ENCODE data around the gene FAM186B. TPM values are rescaled to one million over a fixed set of nuclear protein-coding genes. Genes with fewer than 3 reads are reported as not detected.

FAM186B gene
- total and polyA plus RNA-seq, 5 donors from 2014 or later: 0.14 TPM; not detected in 4

DNA sequence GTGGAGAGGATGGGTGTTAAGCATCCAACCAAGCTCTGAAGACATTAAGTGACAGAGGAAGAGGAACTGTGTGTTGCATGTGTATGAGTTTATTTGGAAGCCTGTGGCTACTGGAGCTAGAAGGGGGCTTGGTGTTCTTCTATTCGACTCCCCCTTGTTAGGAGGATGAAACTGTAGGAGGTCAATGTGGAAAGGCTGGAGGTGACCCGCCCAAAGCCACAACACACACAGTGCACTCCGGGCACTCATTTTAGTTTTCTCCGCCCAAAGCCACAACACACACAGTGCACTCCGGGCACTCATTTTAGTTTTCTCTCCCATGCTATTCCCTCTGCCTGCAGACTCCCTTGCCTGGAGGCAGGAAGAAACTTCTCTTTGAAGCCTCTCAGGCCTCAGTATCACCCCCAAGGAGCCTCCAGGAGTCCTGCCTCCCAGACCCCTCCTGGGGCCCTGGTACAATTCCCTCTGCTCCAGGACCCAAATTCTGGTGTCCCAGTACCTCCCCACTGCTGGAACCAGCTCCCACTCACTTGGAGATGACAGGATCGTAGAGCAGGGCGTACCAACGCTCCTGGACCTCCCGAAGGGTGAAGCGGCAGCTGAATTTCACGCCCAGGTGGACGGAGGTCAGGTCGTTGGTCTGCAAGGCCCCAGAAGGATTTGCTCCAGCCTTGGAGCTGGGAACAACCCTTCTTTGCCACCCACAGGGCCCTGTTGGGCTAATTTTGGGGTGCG lies 41.3 kb downstream of the FAM186B start:
- Mint-ChIP-seq H3K4me3 (peak overlapping the region in 3 of 4 donors; percentile 46 to 82 (median 75)), H3K27me3 (no peaks in the 10 kb centered on the region), H3K4me1 (peaks cover 12 to 56% (median 33%) of the 10 kb centered on the region in 4 donors), H3K36me3 (peaks cover 27% of the 10 kb centered on the region), H3K9me3 (no peaks in the 10 kb centered on the region), H3K27ac (peak overlapping the region in 2 of 3 donors; percentile 29 to 76)
- Histone ChIP-seq H3K4me1 (ENCODE audit: control insufficient read depth, insufficient read depth, low read length, poor library complexity, severe bottlenecking) (peaks cover 44% of the 10 kb centered on the region), H3K27me3 (ENCODE audit: control insufficient read depth, insufficient read depth, low read length) (no peaks in the 10 kb centered on the region), H3K27ac (ENCODE audit: insufficient read depth, low read length, poor library complexity, severe bottlenecking) (no peak overlapping the region), H3K9me3 (ENCODE audit: control insufficient read depth in 2 of 2, low read length in 2 of 2) (no peaks in the 10 kb centered on the region), H3K36me3 (ENCODE audit: control insufficient read depth, insufficient read depth, low read length) (peaks cover 54% of the 10 kb centered on the region), H3K4me3 (ENCODE audit: low read depth, low read length) (no peak overlapping the region)
- no peak for ATAC-seq (ENCODE audit: low read depth in 2 of 2)
- no peak for DNase-seq

DNA sequence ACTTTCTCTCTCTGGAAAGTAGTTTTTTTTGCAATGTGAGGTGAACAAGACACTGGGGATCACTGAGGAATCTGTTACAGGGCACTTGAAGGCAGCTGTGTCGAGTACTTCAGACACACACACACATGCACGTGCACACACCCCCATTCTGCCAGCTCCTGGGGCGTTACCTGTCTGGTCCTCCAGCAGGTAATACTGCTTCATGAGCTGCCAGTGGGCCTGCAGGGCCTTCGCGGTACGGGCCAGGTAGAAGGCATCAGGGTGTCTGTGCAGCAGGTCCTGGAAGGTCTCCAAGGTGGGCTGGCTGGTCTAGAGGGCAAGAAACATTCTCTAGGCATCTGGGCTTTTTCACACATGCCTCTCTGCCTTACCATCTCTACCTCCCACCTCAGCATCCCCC lies 42.6 kb downstream of the FAM186B start:
- Mint-ChIP-seq H3K4me1 (peaks cover 7 to 44% (median 23%) of the 10 kb centered on the region in 4 donors), H3K36me3 (peaks cover 31% of the 10 kb centered on the region), H3K27ac (no peak overlapping the region), H3K4me3 (peak overlapping the region in 2 of 4 donors; percentile 63 to 82), H3K9me3 (no peaks in the 10 kb centered on the region), H3K27me3 (no peaks in the 10 kb centered on the region)
- no peak for DNase-seq
- Histone ChIP-seq H3K27ac (ENCODE audit: insufficient read depth, low read length, poor library complexity, severe bottlenecking) (no peak overlapping the region), H3K36me3 (ENCODE audit: control insufficient read depth, insufficient read depth, low read length) (peaks cover 66% of the 10 kb centered on the region), H3K4me3 (ENCODE audit: low read depth, low read length) (no peak overlapping the region), H3K27me3 (ENCODE audit: control insufficient read depth, insufficient read depth, low read length) (no peaks in the 10 kb centered on the region), H3K9me3 (ENCODE audit: control insufficient read depth in 2 of 2, low read length in 2 of 2) (no peaks in the 10 kb centered on the region), H3K4me1 (ENCODE audit: control insufficient read depth, insufficient read depth, low read length, poor library complexity, severe bottlenecking) (peaks cover 35% of the 10 kb centered on the region)
- no peak for ATAC-seq (ENCODE audit: low read depth in 2 of 2)

DNA sequence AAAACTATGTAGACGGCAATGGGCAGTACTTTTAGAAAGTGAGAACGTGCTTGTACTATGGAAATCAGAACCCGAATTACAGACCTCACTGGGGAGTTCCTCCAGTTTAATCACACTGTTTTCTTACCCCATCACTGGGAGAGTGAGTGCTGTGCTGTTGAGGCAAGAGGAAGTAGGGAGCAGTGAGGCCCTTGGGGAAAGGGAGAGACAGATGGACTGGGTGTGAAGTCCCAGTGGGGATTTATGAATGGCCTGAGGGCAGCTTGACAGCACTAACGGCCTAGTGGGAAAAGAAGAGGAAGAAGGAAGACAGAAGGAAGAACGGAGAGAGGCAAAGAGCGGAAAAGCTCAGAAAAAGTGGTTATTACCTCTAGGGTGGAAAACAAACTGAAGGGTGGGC lies 43.2 kb downstream of the FAM186B start:
- Mint-ChIP-seq H3K9me3 (no peaks in the 10 kb centered on the region), H3K27ac (peak overlapping the region in 1 of 3 donors; percentile 50), H3K4me3 (peak overlapping the region in 1 of 4 donors; percentile 66), H3K4me1 (peaks cover 5 to 39% (median 19%) of the 10 kb centered on the region in 4 donors), H3K36me3 (peaks cover 31% of the 10 kb centered on the region), H3K27me3 (no peaks in the 10 kb centered on the region)
- DNase-seq: no peak
- H3K4me3 ChIP-seq (ENCODE audit: low read depth, low read length): no peak overlapping the region
- no peak overlapping the region for H3K27ac ChIP-seq (ENCODE audit: insufficient read depth, low read length, poor library complexity, severe bottlenecking)
- H3K9me3 ChIP-seq (ENCODE audit: control insufficient read depth in 2 of 2, low read length in 2 of 2): no peaks in the 10 kb centered on the region
- no peaks in the 10 kb centered on the region for H3K27me3 ChIP-seq (ENCODE audit: control insufficient read depth, insufficient read depth, low read length)
- peaks cover 69% of the 10 kb centered on the region for H3K36me3 ChIP-seq (ENCODE audit: control insufficient read depth, insufficient read depth, low read length)
- peaks cover 30% of the 10 kb centered on the region for H3K4me1 ChIP-seq (ENCODE audit: control insufficient read depth, insufficient read depth, low read length, poor library complexity, severe bottlenecking)
- no peak for ATAC-seq (ENCODE audit: low read depth in 2 of 2)

DNA sequence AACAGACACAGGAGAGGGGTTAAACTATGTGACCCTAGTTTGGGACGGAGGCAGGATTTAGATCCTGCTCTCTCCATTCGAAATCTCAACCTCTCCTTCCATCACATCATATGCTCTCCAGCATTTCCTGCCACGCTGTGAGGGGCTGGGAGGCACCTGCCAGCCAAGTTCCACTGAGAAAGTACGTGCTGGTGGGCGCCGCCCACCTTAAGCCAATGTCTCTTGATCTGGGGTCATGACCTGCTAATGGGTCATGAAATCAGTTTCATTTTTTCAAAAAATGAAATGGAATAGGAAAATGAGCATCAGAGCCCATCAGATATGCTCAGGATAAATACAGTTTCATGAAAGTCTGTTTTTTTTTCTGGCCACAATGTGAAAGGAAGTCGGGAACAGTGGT lies 44.7 kb downstream of the FAM186B start:
- no peak overlapping the region for H3K4me3 ChIP-seq (ENCODE audit: low read depth, low read length)
- peaks cover 77% of the 10 kb centered on the region for H3K36me3 ChIP-seq (ENCODE audit: control insufficient read depth, insufficient read depth, low read length)
- DNase-seq: no peak
- Mint-ChIP-seq H3K9me3 (no peaks in the 10 kb centered on the region), H3K4me1 (peaks cover 5 to 31% (median 18%) of the 10 kb centered on the region in 4 donors), H3K27ac (peak overlapping the region in 1 of 3 donors; percentile 8), H3K36me3 (peaks cover 35% of the 10 kb centered on the region), H3K27me3 (no peaks in the 10 kb centered on the region), H3K4me3 (no peak overlapping the region)
- no peak for ATAC-seq (ENCODE audit: low read depth in 2 of 2)
- no peak overlapping the region for H3K27ac ChIP-seq (ENCODE audit: insufficient read depth, low read length, poor library complexity, severe bottlenecking)
- no peaks in the 10 kb centered on the region for H3K27me3 ChIP-seq (ENCODE audit: control insufficient read depth, insufficient read depth, low read length)
- H3K4me1 ChIP-seq (ENCODE audit: control insufficient read depth, insufficient read depth, low read length, poor library complexity, severe bottlenecking): peaks cover 16% of the 10 kb centered on the region
- H3K9me3 ChIP-seq (ENCODE audit: control insufficient read depth in 2 of 2, low read length in 2 of 2): no peaks in the 10 kb centered on the region

DNA sequence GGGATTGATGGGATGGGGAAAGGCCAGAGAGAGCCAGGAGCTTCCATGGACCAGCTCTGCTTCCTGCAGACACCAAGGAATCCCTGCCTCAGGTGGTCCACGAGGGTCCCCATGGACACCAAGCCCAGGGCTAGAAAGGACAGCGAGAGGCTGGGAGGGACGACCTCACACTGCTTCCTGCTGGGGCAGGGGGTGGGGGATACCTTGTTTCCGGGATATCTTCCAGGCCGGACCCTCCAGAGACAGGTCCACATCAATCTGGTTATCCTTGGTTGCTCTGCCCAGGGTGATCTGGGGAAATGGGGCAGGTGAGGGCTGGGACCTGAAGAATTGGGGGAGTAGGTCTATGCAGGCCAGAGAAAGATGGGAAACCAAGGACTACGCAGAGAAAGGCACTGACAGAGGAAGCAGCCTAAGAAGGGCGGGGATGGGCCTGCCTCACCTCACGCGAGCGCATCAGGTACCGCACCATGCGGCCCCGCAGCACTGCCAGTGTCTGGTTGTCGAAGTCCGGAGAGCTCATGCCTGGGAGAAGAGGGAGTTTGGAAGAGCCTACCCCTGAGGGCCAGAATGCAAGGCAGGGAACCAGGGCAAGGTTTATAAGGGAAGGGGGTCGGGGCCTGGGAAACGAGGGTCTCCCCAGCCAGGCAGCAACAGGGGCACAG lies 46.3 kb downstream of the FAM186B start:
- Histone ChIP-seq H3K27ac (ENCODE audit: insufficient read depth, low read length, poor library complexity, severe bottlenecking) (no peak overlapping the region), H3K9me3 (ENCODE audit: control insufficient read depth in 2 of 2, low read length in 2 of 2) (no peaks in the 10 kb centered on the region), H3K4me1 (ENCODE audit: control insufficient read depth, insufficient read depth, low read length, poor library complexity, severe bottlenecking) (peaks cover 1% of the 10 kb centered on the region), H3K36me3 (ENCODE audit: control insufficient read depth, insufficient read depth, low read length) (peaks cover 73% of the 10 kb centered on the region), H3K4me3 (ENCODE audit: low read depth, low read length) (no peak overlapping the region), H3K27me3 (ENCODE audit: control insufficient read depth, insufficient read depth, low read length) (no peaks in the 10 kb centered on the region)
- DNase-seq: no peak
- Mint-ChIP-seq H3K36me3 (peaks cover 35% of the 10 kb centered on the region), H3K4me3 (no peak overlapping the region), H3K4me1 (peaks cover 5 to 18% (median 10%) of the 10 kb centered on the region in 4 donors), H3K27ac (peak overlapping the region in 1 of 3 donors; percentile 7), H3K9me3 (no peaks in the 10 kb centered on the region), H3K27me3 (no peaks in the 10 kb centered on the region)
- no peak for ATAC-seq (ENCODE audit: low read depth in 2 of 2)

DNA sequence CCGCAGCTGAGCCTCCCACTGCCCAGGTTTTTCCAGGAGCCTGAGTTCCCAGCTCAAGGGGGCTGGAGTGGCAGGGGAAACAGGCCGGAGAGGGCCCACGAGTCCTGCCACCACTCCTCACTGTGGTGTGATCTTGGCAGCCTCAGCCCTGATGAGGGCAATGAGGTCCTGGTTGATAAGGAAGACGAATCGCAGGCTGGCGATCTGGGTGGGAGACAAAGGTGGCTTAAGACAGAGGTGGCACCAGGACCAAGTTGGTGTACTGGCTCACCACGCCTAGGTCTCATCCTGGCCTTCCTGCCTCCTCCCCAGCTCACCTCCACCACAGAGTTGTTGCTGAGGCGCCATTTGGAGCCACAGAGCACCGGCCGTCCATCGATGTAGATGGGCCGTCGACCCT lies 46.9 kb downstream of the FAM186B start:
- H3K4me3 Mint-ChIP-seq: no peak overlapping the region
- no peak for DNase-seq
- no peak overlapping the region for H3K27ac Mint-ChIP-seq
- Histone ChIP-seq H3K27me3 (ENCODE audit: control insufficient read depth, insufficient read depth, low read length) (no peaks in the 10 kb centered on the region), H3K4me1 (ENCODE audit: control insufficient read depth, insufficient read depth, low read length, poor library complexity, severe bottlenecking) (no peaks in the 10 kb centered on the region), H3K36me3 (ENCODE audit: control insufficient read depth, insufficient read depth, low read length) (peaks cover 67% of the 10 kb centered on the region), H3K27ac (ENCODE audit: insufficient read depth, low read length, poor library complexity, severe bottlenecking) (no peak overlapping the region), H3K9me3 (ENCODE audit: control insufficient read depth in 2 of 2, low read length in 2 of 2) (no peaks in the 10 kb centered on the region), H3K4me3 (ENCODE audit: low read depth, low read length) (no peak overlapping the region)
- H3K27me3 Mint-ChIP-seq: no peaks in the 10 kb centered on the region
- no peak for ATAC-seq (ENCODE audit: low read depth in 2 of 2)
- H3K36me3 Mint-ChIP-seq: peaks cover 31% of the 10 kb centered on the region
- peaks cover 5 to 12% (median 8%) of the 10 kb centered on the region in 4 donors for H3K4me1 Mint-ChIP-seq
- no peaks in the 10 kb centered on the region for H3K9me3 Mint-ChIP-seq

DNA sequence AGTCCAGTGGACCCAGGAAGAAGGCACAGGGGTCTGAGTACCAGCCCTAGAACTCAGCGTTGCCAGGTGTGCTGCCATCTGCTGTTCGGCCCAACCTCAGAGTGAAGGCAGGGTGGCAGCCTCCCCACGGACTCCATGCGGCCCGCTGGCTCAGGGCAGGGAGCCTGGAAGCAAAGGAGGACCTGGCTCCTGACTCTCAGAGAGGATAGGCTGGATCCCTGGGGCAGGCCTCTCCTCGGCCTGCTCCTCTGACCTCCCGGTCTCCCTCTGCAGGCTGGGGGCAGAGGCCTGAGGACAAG lies 47.6 kb downstream of the FAM186B start:
- no peaks in the 10 kb centered on the region for H3K4me1 ChIP-seq (ENCODE audit: control insufficient read depth, insufficient read depth, low read length, poor library complexity, severe bottlenecking)
- no peak overlapping the region for H3K27ac ChIP-seq (ENCODE audit: insufficient read depth, low read length, poor library complexity, severe bottlenecking)
- no peak overlapping the region for H3K27ac Mint-ChIP-seq
- H3K4me3 ChIP-seq (ENCODE audit: low read depth, low read length): no peak overlapping the region
- H3K9me3 ChIP-seq (ENCODE audit: control insufficient read depth in 2 of 2, low read length in 2 of 2): no peaks in the 10 kb centered on the region
- H3K4me1 Mint-ChIP-seq: peaks cover 5 to 16% (median 8%) of the 10 kb centered on the region in 4 donors
- ATAC-seq (ENCODE audit: low read depth in 2 of 2): no peak
- DNase-seq: no peak
- peaks cover 61% of the 10 kb centered on the region for H3K36me3 ChIP-seq (ENCODE audit: control insufficient read depth, insufficient read depth, low read length)
- H3K4me3 Mint-ChIP-seq: no peak overlapping the region
- peaks cover 30% of the 10 kb centered on the region for H3K36me3 Mint-ChIP-seq
- H3K27me3 ChIP-seq (ENCODE audit: control insufficient read depth, insufficient read depth, low read length): no peaks in the 10 kb centered on the region
- no peaks in the 10 kb centered on the region for H3K9me3 Mint-ChIP-seq
- H3K27me3 Mint-ChIP-seq: no peaks in the 10 kb centered on the region

All from CD4-positive, CD25-positive, alpha-beta regulatory T cell (primary cell).